Cardiac muscle cell (in vitro differentiated cells and primary cell): ENCODE measurements around the gene OR2M7. TPM values are rescaled to one million over a fixed set of nuclear protein-coding genes. Genes with fewer than 3 reads are reported as not detected.

ENCODE experiments used
- DNase-seq, 2 donors: peaks; one replicate each; pipeline versions ENCODE4 v3.0.0 to v3.0.0-alpha.2; 2010 to 2017; ENCODE audit warnings: low read depth in 1 of 2, low spot score in 1 of 2
- H3K27ac ChIP-seq: fragments of 200-600 bp; sonication (generic); 2 replicates; pipeline ENCODE4 v1.5.1; 2016
- H3K27me3 ChIP-seq: fragments of 200-600 bp; sonication (generic); 2 replicates; pipeline ENCODE4 v1.6.0; 2016; ENCODE audit warnings: control low read depth
- H3K36me3 ChIP-seq: fragments of 200-600 bp; sonication (generic); 2 replicates; pipeline ENCODE4 v1.5.1; 2016; ENCODE audit warnings: control low read depth
- H3K4me1 ChIP-seq: fragments of 200-600 bp; sonication (generic); 2 replicates; pipeline ENCODE4 v1.8.1; 2017; ENCODE audit warnings: low read depth, mild to moderate bottlenecking, mixed run types
- H3K4me3 ChIP-seq: fragments of 200-600 bp; sonication (generic); 2 replicates; pipeline ENCODE4 v1.5.1; 2016; ENCODE audit warnings: mild to moderate bottlenecking
- H3K9me3 ChIP-seq: fragments of 200-600 bp; sonication (generic); 2 replicates; pipeline ENCODE4 v1.5.1; 2017; ENCODE audit warnings: low read depth, mild to moderate bottlenecking, control low read depth
- CTCF ChIP-seq: IDR thresholded peaks from 2 replicates; pipeline ENCODE4 v1.5.1; 2012; ENCODE audit warnings: low read depth, mild to moderate bottlenecking, low read length
- polyA plus RNA-seq: library from polyadenylated mRNA; unstranded; fragments of >200 nt; fragmentation: Nextera tagmentation; extraction: Ambion mirVana; gene quantifications from 2 replicates; pipeline ENCODE4 v1.2.1, GENCODE V29; 2016
- total RNA-seq: library from RNA; depleted of rRNA; stranded (reverse); fragments of >200 nt; gene quantifications from 2 replicates; pipeline ENCODE4 v1.2.3, GENCODE V29; 2016

OR2M7 gene
- total and polyA plus RNA-seq, 2 experiments from 2014 or later, result not detected

GRCh38 chr1:248303324-248303723 lies 21.0 kb downstream of the OR2M7 start, which contains the start of gene OR2T12:
Gene OR2T12, minus strand, starts transcription at chr1:248303424. Its CDS starts 7,846 bp downstream, at chr1:248295578.
- Histone ChIP-seq H3K4me1 (no peaks in the 10 kb centered on the region), H3K27me3 (no peaks in the 10 kb centered on the region), H3K4me3 (no peak within 1 kb of the TSS), H3K9me3 (no peaks in the 10 kb centered on the region), H3K27ac (no peak within 1 kb of the TSS), H3K36me3 (no peaks in the 10 kb centered on the region)
- no peak for TF ChIP-seq CTCF
- no peak for DNase-seq

DNA sequence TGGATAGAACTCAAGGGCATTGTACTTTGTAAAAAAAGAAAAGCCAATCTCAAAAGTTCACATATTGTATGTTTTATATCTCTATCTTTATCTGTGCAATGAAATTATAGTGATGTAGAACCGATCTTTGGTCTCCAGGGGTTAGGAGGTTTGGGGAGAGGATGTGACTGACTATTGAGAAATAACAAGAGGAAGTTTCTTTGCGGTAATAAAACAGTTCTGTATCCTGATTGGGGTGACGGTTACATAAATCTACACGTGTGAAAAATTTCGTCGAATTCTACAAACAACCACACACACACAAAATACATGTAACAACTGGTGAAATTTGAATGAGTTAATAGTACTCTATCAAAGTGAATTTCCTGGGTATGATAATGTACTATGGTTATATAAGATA lies 36.0 kb downstream of the OR2M7 start:
- H3K4me3 ChIP-seq, result no peak overlapping the region
- TF ChIP-seq CTCF, result no peak
- no peaks in the 10 kb centered on the region for H3K9me3 ChIP-seq
- H3K27ac ChIP-seq, result no peak overlapping the region
- no peak for DNase-seq
- H3K4me1 ChIP-seq, result no peaks in the 10 kb centered on the region
- H3K27me3 ChIP-seq, result no peaks in the 10 kb centered on the region
- H3K36me3 ChIP-seq, result no peaks in the 10 kb centered on the region

DNA sequence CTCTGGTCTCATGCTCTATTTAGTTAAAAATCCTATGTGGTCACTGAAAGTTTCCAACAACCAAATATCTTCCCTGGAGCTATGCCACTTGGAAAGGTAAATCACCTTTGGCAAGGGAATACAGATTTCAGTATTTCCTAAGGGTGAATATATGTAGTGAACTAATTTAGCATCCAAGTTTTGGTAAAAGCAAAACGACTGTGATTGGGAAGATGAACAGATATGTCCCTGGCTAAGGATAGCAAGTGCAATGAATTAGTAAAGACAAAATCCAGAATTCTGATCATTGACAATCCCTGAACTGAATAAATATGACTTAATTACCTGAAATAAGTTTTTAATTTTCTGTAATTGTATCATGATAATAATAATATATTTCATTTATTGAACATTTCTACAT lies 46.5 kb downstream of the OR2M7 start, which contains the start of gene OR2T33:
OR2T33 (minus strand) TSS at position 101 of the 400 bp plus-strand sequence. CDS start 4,162 bp downstream, outside the sequence.
- no peaks in the 10 kb centered on the region for H3K4me1 ChIP-seq
- peaks cover 3% of the 10 kb centered on the region for H3K9me3 ChIP-seq
- TF ChIP-seq CTCF, result no peak
- no peaks in the 10 kb centered on the region for H3K36me3 ChIP-seq
- H3K27ac ChIP-seq, result no peak within 1 kb of the TSS
- no peaks in the 10 kb centered on the region for H3K27me3 ChIP-seq
- no peak within 1 kb of the TSS for H3K4me3 ChIP-seq
- DNase-seq, result no peak

Other genes with a start within 250 kb of the OR2M7 start
- not detected in 2 replicates for gene OR2L13, start 229.4 kb downstream of the OR2M7 start, total RNA-seq
- gene OR2L13, start 229.4 kb downstream of the OR2M7 start, polyA plus RNA-seq, result 0.88 TPM in 1 of 2 replicates, not detected in the other
- gene OR2M5, start 179.4 kb downstream of the OR2M7 start, total RNA-seq, result not detected in 2 replicates
- gene OR2M5, start 179.4 kb downstream of the OR2M7 start, polyA plus RNA-seq, result not detected in 2 replicates
- gene OR2M2, start 149.7 kb downstream of the OR2M7 start, total RNA-seq, result not detected in 2 replicates
- gene OR2M2, start 149.7 kb downstream of the OR2M7 start, polyA plus RNA-seq, result not detected in 2 replicates
- not detected in 2 replicates for gene OR2M3, start 127.3 kb downstream of the OR2M7 start, total RNA-seq
- gene OR2M3, start 127.3 kb downstream of the OR2M7 start, polyA plus RNA-seq, result not detected in 2 replicates
- not detected in 2 replicates for gene OR2M4, start 93.2 kb downstream of the OR2M7 start, total RNA-seq
- not detected in 2 replicates for gene OR2M4, start 93.2 kb downstream of the OR2M7 start, polyA plus RNA-seq
- gene OR2T33, start 46.6 kb downstream of the OR2M7 start, total RNA-seq, result 0.15 TPM in 1 of 2 replicates, not detected in the other
- 0.17 TPM in 1 of 2 replicates, not detected in the other for gene OR2T33, start 46.6 kb downstream of the OR2M7 start, polyA plus RNA-seq
- not detected in 2 replicates for gene OR2T12, start 21.1 kb downstream of the OR2M7 start, total RNA-seq
- gene OR2T12, start 21.1 kb downstream of the OR2M7 start, polyA plus RNA-seq, result not detected in 2 replicates
- gene OR14C36, start 24.2 kb upstream of the OR2M7 start, total RNA-seq, result not detected in 2 replicates
- gene OR14C36, start 24.2 kb upstream of the OR2M7 start, polyA plus RNA-seq, result not detected in 2 replicates
- gene OR2T4, start 37.1 kb upstream of the OR2M7 start, total RNA-seq, result not detected in 2 replicates
- gene OR2T4, start 37.1 kb upstream of the OR2M7 start, polyA plus RNA-seq, result not detected in 2 replicates
- not detected in 2 replicates for gene OR2T6, start 51.2 kb upstream of the OR2M7 start, total RNA-seq
- gene OR2T6, start 51.2 kb upstream of the OR2M7 start, polyA plus RNA-seq, result not detected in 2 replicates
- gene OR2T1, start 78.5 kb upstream of the OR2M7 start, total RNA-seq, result not detected in 2 replicates
- gene OR2T1, start 78.5 kb upstream of the OR2M7 start, polyA plus RNA-seq, result not detected in 2 replicates
- not detected in 2 replicates for gene OR2T2, start 121.1 kb upstream of the OR2M7 start, total RNA-seq
- gene OR2T2, start 121.1 kb upstream of the OR2M7 start, polyA plus RNA-seq, result not detected in 2 replicates
- gene OR2T3, start 148.8 kb upstream of the OR2M7 start, total RNA-seq, result not detected in 2 replicates
- not detected in 2 replicates for gene OR2T3, start 148.8 kb upstream of the OR2M7 start, polyA plus RNA-seq
- gene OR2T5, start 164.0 kb upstream of the OR2M7 start, total RNA-seq, result not detected in 2 replicates
- gene OR2T5, start 164.0 kb upstream of the OR2M7 start, polyA plus RNA-seq, result not detected in 2 replicates
- gene OR2G6, start 183.5 kb upstream of the OR2M7 start, total RNA-seq, result not detected in 2 replicates
- gene OR2G6, start 183.5 kb upstream of the OR2M7 start, polyA plus RNA-seq, result not detected in 2 replicates
- not detected in 2 replicates for gene OR2T29, start 238.2 kb upstream of the OR2M7 start, total RNA-seq
- not detected in 2 replicates for gene OR2T29, start 238.2 kb upstream of the OR2M7 start, polyA plus RNA-seq